ENCODE measurements around the gene SMOC2. TPM values are rescaled to one million over a fixed set of nuclear protein-coding genes. Genes with fewer than 3 reads are reported as not detected.
A peak's percentile ranks its signal among the peaks of the same experiment; 100 is the strongest.

Gene SMOC2
- total RNA-seq (2021) = 1.8 and 2.1 TPM in 2 replicates
- long read RNA-seq, transcript SMOC2-202 (13 exons, 3,117 nt) = major isoform, 19 of 23 reads
- long read RNA-seq, partial matches to known transcripts = 1 of 23 reads
- long read RNA-seq, other reads (novel, unspliced or antisense) = 2 of 23 reads

- peaks cover 16% of the 10 kb centered on the region; the same call in 1 of the 2 replicates for H3K27me3 ChIP-seq (ENCODE audit: insufficient read depth, low read length)
Observed at GRCh38 chr6:168440520-168441433, at the start of gene SMOC2. TSS of gene SMOC2 (plus strand) at chr6:168441184. CDS start at chr6:168441371, 187 bp downstream.

More at GRCh38 chr6:168440520-168441433, at the start of gene SMOC2:
- Histone ChIP-seq H3K79me2 (ENCODE audit: insufficient read depth, low read length) (no peaks in the 10 kb centered on the region), H3K4me2 (ENCODE audit: insufficient read depth, insufficient read length, low read length) (peak within 1 kb of the TSS; percentile 42), H3K79me1 (ENCODE audit: insufficient read depth, low read depth, low read length, poor library complexity, severe bottlenecking) (no peaks in the 10 kb centered on the region), H2BK5ac (ENCODE audit: insufficient read length, low read length) (no peak within 1 kb of the TSS), H3K9me3 (ENCODE audit: control insufficient read depth, low read depth, low read length) (no peaks in the 10 kb centered on the region), H2AFZ (ENCODE audit: low read length) (no peak within 1 kb of the TSS), H4K8ac (replicated peaks; ENCODE audit: insufficient read length, low read depth, low read length) (no peak within 1 kb of the TSS), H3K4me1 (ENCODE audit: insufficient read depth, low read length) (peaks cover 10% of the 10 kb centered on the region; the same call in 1 of the 2 replicates), H3K18ac (ENCODE audit: insufficient read length, low read depth, low read length) (peak within 1 kb of the TSS; percentile 74), H2AK5ac (ENCODE audit: insufficient read length, low read length) (no peak within 1 kb of the TSS), H3K9ac (ENCODE audit: extremely low read depth, insufficient read length, low read length) (no peak within 1 kb of the TSS), H2BK120ac (ENCODE audit: low read depth, low read length, poor library complexity, severe bottlenecking) (no peak within 1 kb of the TSS), H3K27ac (ENCODE audit: insufficient read length, low read depth, low read length) (no peak within 1 kb of the TSS), H2BK20ac (ENCODE audit: low read depth, low read length, poor library complexity, severe bottlenecking) (no peak within 1 kb of the TSS), H4K5ac (ENCODE audit: insufficient read length, low read depth, low read length) (no peak within 1 kb of the TSS), H3K14ac (ENCODE audit: insufficient read depth, low read length) (no peak within 1 kb of the TSS), H3K23me2 (ENCODE audit: insufficient read length, low read depth, low read length, poor library complexity, severe bottlenecking) (peaks cover 17% of the 10 kb centered on the region), H2BK12ac (ENCODE audit: insufficient read length, low read depth, low read length) (no peak within 1 kb of the TSS), H2BK15ac (ENCODE audit: low read depth, low read length) (no peak within 1 kb of the TSS), H3T11ph (ENCODE audit: low read length) (no peak within 1 kb of the TSS), H4K20me1 (ENCODE audit: control insufficient read depth, insufficient read depth, insufficient read length) (no peaks in the 10 kb centered on the region), H4K91ac (ENCODE audit: insufficient read length, low read depth, low read length) (no peak within 1 kb of the TSS), H3K4ac (ENCODE audit: low read depth, low read length) (no peak within 1 kb of the TSS), H3K23ac (ENCODE audit: insufficient read length, low read depth, low read length) (no peak within 1 kb of the TSS), H3K56ac (ENCODE audit: insufficient read length, low read depth, low read length) (no peak within 1 kb of the TSS)
- Mint-ChIP-seq H3K27me3 (ENCODE audit: low read depth) (peaks cover 73% of the 10 kb centered on the region), H3K4me3 (peak within 1 kb of the TSS; percentile 60 to 76), H3K36me3 (ENCODE audit: insufficient read depth in 1 of 3, low read depth in 3 of 3) (no peaks in the 10 kb centered on the region), H3K4me1 (peaks cover 31 to 50% of the 10 kb centered on the region in 2 experiments), H3K27ac (peak within 1 kb of the TSS in 1 of 3 experiments; percentile 36; a peak in 1 of 7 replicates), H3K9me3 (no peaks in the 10 kb centered on the region; a peak in 1 of 5 replicates)
- no CpG with 5 or more reads among the region's 81 CpGs for WGBS (ENCODE audit: extremely low coverage, insufficient read length, low lambda C conversion rate)
- peak; percentile 51 for DNase-seq
- TF ChIP-seq CTCF (conservative IDR thresholded peaks at IDR 0.05) = no peak
